Keratinocyte (primary cell): Measurements from ENCODE around the gene CDK8. TPM values are rescaled to one million over a fixed set of nuclear protein-coding genes. Genes with fewer than 3 reads are reported as not detected.
"Not testable (repeated sequence)": the region's sequence is repeated elsewhere in the genome, so short reads cannot be mapped to it uniquely, and the experiment has no call there.

Source experiments
- DNase-seq: peaks from one replicate; pipeline ENCODE4 v3.0.0-alpha.2; 2011; ENCODE audit warnings: low read depth, missing footprints, low spot score
- FAIRE-seq: peaks from 2 replicates; lab custom pipeline; 2011; peaks lifted over from hg19 to GRCh38; lab: Jason Lieb, UNC
- H2AFZ ChIP-seq: 2 replicates; pipeline ENCODE4 v1.6.0; 2012; ENCODE audit warnings: low read length, control low read depth, inconsistent platforms; ENCODE audit not compliant: control insufficient read depth
- H3K27ac ChIP-seq: 2 replicates; pipeline ENCODE4 v1.5.1; 2011; ENCODE audit warnings: low read length; ENCODE audit not compliant: control insufficient read depth, insufficient read depth
- H3K27me3 ChIP-seq: 3 replicates; pipeline ENCODE4 v1.6.0; 2011; ENCODE audit warnings: low read length; ENCODE audit not compliant: control insufficient read depth, insufficient read depth; ENCODE audit errors: extremely low read depth
- H3K36me3 ChIP-seq, 2 experiments: 2 replicates in 1 of 2; 3 replicates in 1 of 2; pipeline ENCODE4 v1.5.1; 2011; ENCODE audit warnings: low read length in 2 of 2, mild to moderate bottlenecking in 1 of 2; ENCODE audit not compliant: control insufficient read depth in 2 of 2, insufficient read depth in 2 of 2; ENCODE audit errors: extremely low read depth in 1 of 2
- H3K4me1 ChIP-seq: 3 replicates; pipeline ENCODE4 v1.5.1; 2011; ENCODE audit warnings: low read length; ENCODE audit not compliant: control insufficient read depth, insufficient read depth; ENCODE audit errors: extremely low read depth
- H3K4me2 ChIP-seq: 3 replicates; pipeline ENCODE4 v1.6.0; 2011; ENCODE audit warnings: low read depth, low read length; ENCODE audit not compliant: control insufficient read depth, insufficient read depth; ENCODE audit errors: extremely low read depth
- H3K4me3 ChIP-seq, 3 experiments: fragments of 200-600 bp in 1 of 3; sonication (generic) in 1 of 3; 2 replicates in 2 of 3; 3 replicates in 1 of 3; pipeline ENCODE4 v1.5.1; 2011 to 2016; ENCODE audit warnings: low read length in 3 of 3, mild to moderate bottlenecking in 3 of 3, control low read depth in 2 of 3, inconsistent platforms in 1 of 3, low read depth in 1 of 3, mixed read lengths in 1 of 3, mixed run types in 1 of 3, moderate library complexity in 1 of 3; ENCODE audit not compliant: control insufficient read depth in 2 of 3, insufficient read depth in 2 of 3; ENCODE audit errors: extremely low read depth in 1 of 3
- H3K79me2 ChIP-seq: 2 replicates; pipeline ENCODE4 v1.6.0; 2012; ENCODE audit warnings: low read length; ENCODE audit not compliant: control insufficient read depth, insufficient read depth
- H3K9ac ChIP-seq: 3 replicates; pipeline ENCODE4 v1.6.0; 2011; ENCODE audit warnings: low read length; ENCODE audit not compliant: control insufficient read depth, insufficient read depth; ENCODE audit errors: extremely low read depth
- H3K9me1 ChIP-seq: 3 replicates; pipeline ENCODE4 v1.6.0; 2011; ENCODE audit warnings: low read length; ENCODE audit not compliant: control insufficient read depth, insufficient read depth; ENCODE audit errors: extremely low read depth
- H3K9me3 ChIP-seq: 2 replicates; pipeline ENCODE4 v1.5.1; 2012; ENCODE audit warnings: low read depth, low read length; ENCODE audit not compliant: control insufficient read depth
- H4K20me1 ChIP-seq: 3 replicates; pipeline ENCODE4 v1.6.0; 2011; ENCODE audit warnings: low read length; ENCODE audit not compliant: control insufficient read depth, insufficient read depth; ENCODE audit errors: extremely low read depth
- EZH2 ChIP-seq: IDR thresholded peaks from one replicate; pipeline ENCODE4 v1.6.1; 2012; ENCODE audit warnings: inconsistent platforms, mild to moderate bottlenecking, low read length, moderate library complexity
- dilution Hi-C: fragments of 300-500 bp; cut with MboI; formaldehyde crosslinking; loops from one replicate; pipeline ENCODE4 v1.7.0; 2020; ENCODE audit warnings: low sequenced_read_pairs; ENCODE audit not compliant: extremely low pct_ligation_motif_present
- polyA plus RNA-seq, 5 experiments: library from polyadenylated mRNA; depleted of rRNA in 3 of 5; stranded (reverse) in 3 of 5; stranded (forward) in 1 of 5; unstranded in 1 of 5; fragments of >200 nt; gene quantifications; 1 replicate in 1 of 5; 2 replicates in 3 of 5; 3 replicates in 1 of 5; pipeline versions ENCODE4 v1.2.1 to v1.2.3, GENCODE V29; 2011 to 2012; ENCODE audit warnings: missing spikeins in 2 of 5, low read depth in 1 of 5, low replicate concordance in 1 of 5
- TF ChIP-seq, protein P1 (sequence below), 3 experiments: IDR thresholded peaks in 1 of 3; conservative IDR thresholded peaks in 1 of 3; optimal IDR thresholded peaks in 1 of 3; 2 replicates in 2 of 3; 3 replicates in 1 of 3; pipeline versions ENCODE3 to v1.5.1; 2011; ENCODE audit warnings: low read length in 3 of 3, mild to moderate bottlenecking in 3 of 3, moderate library complexity in 2 of 3, control low read depth in 1 of 3, inconsistent platforms in 1 of 3; ENCODE audit not compliant: insufficient read depth in 2 of 3; ENCODE audit errors: extremely low read depth in 1 of 3

The CDK8 gene
- polyA plus RNA-seq, 1 donor (not counting 4 experiments of a cell fraction or from before 2014, with no cell fraction given): 27.5 TPM

DNA sequence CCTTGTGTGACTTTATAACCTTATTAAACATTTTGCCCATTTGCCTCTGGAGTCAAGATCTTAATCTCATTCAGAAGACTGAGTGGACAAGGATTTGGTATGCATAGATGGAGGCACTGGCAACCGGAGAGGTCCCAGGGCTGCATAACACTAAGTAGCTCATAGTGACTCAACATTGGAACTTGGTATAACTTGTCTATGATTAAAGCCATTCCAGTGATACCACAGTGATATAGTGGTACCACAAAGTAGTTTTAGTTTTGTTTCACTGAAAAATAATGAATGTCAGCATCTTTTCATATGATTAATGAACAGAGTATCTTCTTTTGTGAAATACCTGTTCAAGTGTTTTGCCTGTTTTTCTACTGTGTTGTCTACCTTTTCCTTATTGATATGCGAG, 26.4 kb downstream of the CDK8 start:
- no peak overlapping the region for H3K27ac ChIP-seq
- H3K9me1 ChIP-seq: no peaks in the 10 kb centered on the region
- peak overlapping the region; percentile 57 for H3K4me2 ChIP-seq
- H3K27me3 ChIP-seq: no peaks in the 10 kb centered on the region
- H3K9me3 ChIP-seq: no peaks in the 10 kb centered on the region
- no peaks in the 10 kb centered on the region for H4K20me1 ChIP-seq
- DNase-seq: peak; percentile 36
- H3K4me1 ChIP-seq: peaks cover 13% of the 10 kb centered on the region
- no peak overlapping the region for H3K9ac ChIP-seq
- H3K79me2 ChIP-seq: peaks cover 27% of the 10 kb centered on the region
- H2AFZ ChIP-seq: no peak overlapping the region
- dilution Hi-C loops: no loop called here
- TF ChIP-seq, protein P1, sequence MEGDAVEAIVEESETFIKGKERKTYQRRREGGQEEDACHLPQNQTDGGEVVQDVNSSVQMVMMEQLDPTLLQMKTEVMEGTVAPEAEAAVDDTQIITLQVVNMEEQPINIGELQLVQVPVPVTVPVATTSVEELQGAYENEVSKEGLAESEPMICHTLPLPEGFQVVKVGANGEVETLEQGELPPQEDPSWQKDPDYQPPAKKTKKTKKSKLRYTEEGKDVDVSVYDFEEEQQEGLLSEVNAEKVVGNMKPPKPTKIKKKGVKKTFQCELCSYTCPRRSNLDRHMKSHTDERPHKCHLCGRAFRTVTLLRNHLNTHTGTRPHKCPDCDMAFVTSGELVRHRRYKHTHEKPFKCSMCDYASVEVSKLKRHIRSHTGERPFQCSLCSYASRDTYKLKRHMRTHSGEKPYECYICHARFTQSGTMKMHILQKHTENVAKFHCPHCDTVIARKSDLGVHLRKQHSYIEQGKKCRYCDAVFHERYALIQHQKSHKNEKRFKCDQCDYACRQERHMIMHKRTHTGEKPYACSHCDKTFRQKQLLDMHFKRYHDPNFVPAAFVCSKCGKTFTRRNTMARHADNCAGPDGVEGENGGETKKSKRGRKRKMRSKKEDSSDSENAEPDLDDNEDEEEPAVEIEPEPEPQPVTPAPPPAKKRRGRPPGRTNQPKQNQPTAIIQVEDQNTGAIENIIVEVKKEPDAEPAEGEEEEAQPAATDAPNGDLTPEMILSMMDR (optimal IDR thresholded peaks at IDR 0.05 in 1 of 3, IDR thresholded peaks at IDR 0.05 in 1 of 3, conservative IDR thresholded peaks at IDR 0.05 in 1 of 3; ENCODE audit: extremely low read depth in 1 of 3, insufficient read depth in 2 of 3, low read length in 3 of 3): no peak
- TF ChIP-seq EZH2: no peak
- H3K36me3 ChIP-seq: no peaks in the 10 kb centered on the region
- peak; percentile 96 for FAIRE-seq
- H3K4me3 ChIP-seq: no peak overlapping the region

DNA sequence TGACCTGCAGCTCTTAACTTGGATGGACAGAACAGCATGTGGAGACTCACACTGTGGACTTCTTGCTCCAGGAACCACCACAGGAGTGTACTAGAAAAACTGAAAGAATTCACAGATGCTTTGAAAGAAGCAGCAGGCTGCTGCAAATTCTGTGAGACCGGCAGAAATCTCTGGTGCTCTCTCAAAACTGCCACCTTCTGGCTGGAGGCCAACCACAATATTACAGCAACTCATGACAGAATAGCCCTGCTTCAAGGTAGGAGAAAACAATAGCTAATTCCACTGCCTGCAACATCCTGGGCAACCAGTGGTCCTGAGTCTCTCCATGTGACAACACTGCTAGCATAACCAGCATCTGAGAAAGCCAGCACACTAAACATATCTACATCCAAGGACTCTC, 26.9 kb downstream of the CDK8 start:
- H3K9ac ChIP-seq: no peak overlapping the region
- peak overlapping the region; percentile 57 for H3K4me2 ChIP-seq
- DNase-seq (no peak), FAIRE-seq (peak; percentile 20)
- H4K20me1 ChIP-seq: no peaks in the 10 kb centered on the region
- H3K27me3 ChIP-seq: no peaks in the 10 kb centered on the region
- peaks cover 23% of the 10 kb centered on the region for H3K79me2 ChIP-seq
- TF ChIP-seq, protein P1 (optimal IDR thresholded peaks at IDR 0.05 in 1 of 3, IDR thresholded peaks at IDR 0.05 in 1 of 3, conservative IDR thresholded peaks at IDR 0.05 in 1 of 3; ENCODE audit: extremely low read depth in 1 of 3, insufficient read depth in 2 of 3, low read length in 3 of 3): no peak
- TF ChIP-seq EZH2: no peak
- no peaks in the 10 kb centered on the region for H3K9me1 ChIP-seq
- H3K36me3 ChIP-seq: no peaks in the 10 kb centered on the region
- no peak overlapping the region for H2AFZ ChIP-seq
- dilution Hi-C loops: no loop called here
- H3K9me3 ChIP-seq: no peaks in the 10 kb centered on the region
- no peak overlapping the region for H3K27ac ChIP-seq
- peaks cover 13% of the 10 kb centered on the region for H3K4me1 ChIP-seq
- H3K4me3 ChIP-seq: no peak overlapping the region

GRCh38 chr13:26285911-26286310, 32.0 kb downstream of the CDK8 start:
- H3K27me3 ChIP-seq, H3K9me1 ChIP-seq, dilution Hi-C loops, H3K36me3 ChIP-seq, H3K27ac ChIP-seq, H3K4me2 ChIP-seq, H3K9me3 ChIP-seq, H2AFZ ChIP-seq, H4K20me1 ChIP-seq, H3K4me1 ChIP-seq, H3K9ac ChIP-seq, DNase-seq, FAIRE-seq, H3K4me3 ChIP-seq: not testable (repeated sequence)
- H3K79me2 ChIP-seq: peaks cover 12% of the 10 kb centered on the region

DNA sequence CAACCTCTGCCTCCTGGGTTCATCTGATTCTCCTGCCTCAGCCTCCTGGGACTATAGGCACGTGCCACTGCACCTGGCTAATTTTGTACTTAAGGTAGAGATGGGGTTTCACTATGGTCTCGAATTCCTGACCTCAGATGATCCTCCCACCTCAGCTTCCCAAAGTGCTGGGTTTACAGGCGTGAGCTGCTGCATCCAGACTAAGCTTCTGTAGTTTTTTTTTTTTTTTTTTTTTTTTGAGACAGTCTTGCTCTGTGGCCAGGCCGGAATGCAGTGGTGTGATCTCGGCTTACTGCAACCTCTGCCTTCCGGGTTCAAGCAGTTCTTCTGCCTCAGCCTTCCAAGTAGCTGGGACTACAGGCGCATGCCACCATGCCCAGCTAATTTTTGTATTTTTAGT, 34.9 kb downstream of the CDK8 start:
- H3K36me3 ChIP-seq, FAIRE-seq, H3K27ac ChIP-seq: not testable (repeated sequence)

More for the DNA sequence above, 34.9 kb downstream of the CDK8 start:
- H3K4me3 ChIP-seq, H4K20me1 ChIP-seq, H2AFZ ChIP-seq, DNase-seq, H3K4me1 ChIP-seq, dilution Hi-C loops, H3K9me1 ChIP-seq, H3K9me3 ChIP-seq, H3K9ac ChIP-seq, H3K4me2 ChIP-seq, H3K27me3 ChIP-seq: not testable (repeated sequence)
- H3K79me2 ChIP-seq: peaks cover 32% of the 10 kb centered on the region
